MM.1S (cell line): Measurements from ENCODE around the gene KCNQ5.

Experiments
- DNase-seq: peaks from one replicate; pipeline ENCODE4 v3.0.0-alpha.2; 2015
- H2AFZ ChIP-seq: fragments of 300-600 bp; sonication (generic); 2 replicates; pipeline ENCODE4 v1.6.0; 2016; ENCODE audit warnings: antibody characterized with exemption, low read length
- H3F3A ChIP-seq: fragments of 300-600 bp; sonication (generic); 2 replicates; pipeline ENCODE4 v1.6.1; 2016; ENCODE audit warnings: mild to moderate bottlenecking, antibody characterized with exemption, low read length, moderate library complexity, mixed read lengths; ENCODE audit not compliant: insufficient read depth
- H3K27ac ChIP-seq: fragments of 300-600 bp; sonication (generic); 2 replicates; pipeline ENCODE4 v1.5.1; 2016; ENCODE audit warnings: mild to moderate bottlenecking, low read length
- H3K27me3 ChIP-seq: fragments of 300-600 bp; sonication (generic); replicated peaks from 2 replicates; pipeline ENCODE4 v1.6.0; 2016; ENCODE audit warnings: low read length; ENCODE audit not compliant: insufficient read depth
- H3K36me3 ChIP-seq: fragments of 300-600 bp; sonication (generic); replicated peaks from 2 replicates; pipeline ENCODE4 v1.6.1; 2016; ENCODE audit warnings: mild to moderate bottlenecking, low read length, mixed read lengths; ENCODE audit not compliant: insufficient read depth
- H3K4me1 ChIP-seq: fragments of 300-600 bp; sonication (generic); 2 replicates; pipeline ENCODE4 v1.6.1; 2016; ENCODE audit warnings: low read length, mixed read lengths
- H3K4me2 ChIP-seq: fragments of 300-600 bp; sonication (generic); 2 replicates; pipeline ENCODE4 v1.6.0; 2016; ENCODE audit warnings: low read depth, low read length
- H3K4me3 ChIP-seq: fragments of 300-600 bp; sonication (generic); 2 replicates; pipeline ENCODE4 v1.5.1; 2016; ENCODE audit warnings: low read length, mixed read lengths
- H3K79me2 ChIP-seq: fragments of 300-600 bp; sonication (generic); 2 replicates; pipeline ENCODE4 v1.6.1; 2016; ENCODE audit warnings: mixed run types, low read length, mixed read lengths
- H3K9ac ChIP-seq: fragments of 300-600 bp; sonication (generic); 2 replicates; pipeline ENCODE4 v1.6.1; 2016; ENCODE audit warnings: low read length, mixed read lengths
- H3K9me2 ChIP-seq: fragments of 300-600 bp; sonication (generic); replicated peaks from 2 replicates; pipeline ENCODE4 v1.6.1; 2016; ENCODE audit warnings: mild to moderate bottlenecking, low read length, mixed read lengths; ENCODE audit not compliant: insufficient read depth
- H3K9me3 ChIP-seq: fragments of 300-600 bp; sonication (generic); replicated peaks from 2 replicates; pipeline ENCODE4 v1.6.1; 2016; ENCODE audit warnings: mild to moderate bottlenecking, low read length, mixed read lengths; ENCODE audit not compliant: insufficient read depth
- H4K20me1 ChIP-seq: fragments of 300-600 bp; sonication (generic); 2 replicates; pipeline ENCODE4 v1.6.1; 2016; ENCODE audit warnings: mild to moderate bottlenecking, low read length, moderate library complexity, mixed read lengths; ENCODE audit not compliant: insufficient read depth
- EZH2 ChIP-seq: fragments of 300-600 bp; sonication (generic); optimal IDR thresholded peaks from 2 replicates; pipeline ENCODE3; 2017; ENCODE audit warnings: low read depth, mild to moderate bottlenecking, antibody characterized with exemption, low read length, mixed read lengths
- EZH2phosphoT487 ChIP-seq: fragments of 300-600 bp; sonication (generic); IDR thresholded peaks from 2 replicates; pipeline ENCODE4 v1.6.1; 2018; ENCODE audit warnings: antibody characterized with exemption, low read length
- TF ChIP-seq, protein P1 (sequence below): fragments of 300-600 bp; sonication (generic); IDR thresholded peaks from 2 replicates; pipeline ENCODE4 v1.5.1; 2016; ENCODE audit warnings: antibody characterized with exemption, low read length, mixed read lengths

The KCNQ5 gene

DNA sequence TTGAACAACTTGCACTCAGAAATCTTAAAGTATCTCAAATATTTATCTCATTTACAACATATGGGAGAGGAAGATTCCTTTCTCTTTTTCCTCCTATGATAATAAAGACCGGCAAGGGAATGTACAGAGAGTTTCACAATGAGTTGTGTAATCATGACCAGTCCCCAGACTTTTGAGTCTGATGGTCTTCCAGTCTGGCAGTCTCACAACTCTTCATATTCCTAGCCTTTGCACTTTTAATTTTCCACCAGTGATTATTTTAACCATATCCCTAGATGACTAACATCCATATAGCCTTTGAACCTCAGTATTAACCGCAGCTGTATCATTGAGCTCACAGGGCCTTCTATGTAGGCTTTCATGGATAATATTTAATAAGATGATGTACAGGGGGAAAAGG lies 324.9 kb downstream of the KCNQ5 start:
- no peaks in the 10 kb centered on the region for H3K9me3 ChIP-seq
- no peaks in the 10 kb centered on the region for H3K27me3 ChIP-seq
- H2AFZ ChIP-seq: no peak overlapping the region
- H3K36me3 ChIP-seq: no peaks in the 10 kb centered on the region
- no peak overlapping the region for H3K4me2 ChIP-seq
- TF ChIP-seq EZH2phosphoT487 (no peak), EZH2 (no peak)
- TF ChIP-seq, protein P1, sequence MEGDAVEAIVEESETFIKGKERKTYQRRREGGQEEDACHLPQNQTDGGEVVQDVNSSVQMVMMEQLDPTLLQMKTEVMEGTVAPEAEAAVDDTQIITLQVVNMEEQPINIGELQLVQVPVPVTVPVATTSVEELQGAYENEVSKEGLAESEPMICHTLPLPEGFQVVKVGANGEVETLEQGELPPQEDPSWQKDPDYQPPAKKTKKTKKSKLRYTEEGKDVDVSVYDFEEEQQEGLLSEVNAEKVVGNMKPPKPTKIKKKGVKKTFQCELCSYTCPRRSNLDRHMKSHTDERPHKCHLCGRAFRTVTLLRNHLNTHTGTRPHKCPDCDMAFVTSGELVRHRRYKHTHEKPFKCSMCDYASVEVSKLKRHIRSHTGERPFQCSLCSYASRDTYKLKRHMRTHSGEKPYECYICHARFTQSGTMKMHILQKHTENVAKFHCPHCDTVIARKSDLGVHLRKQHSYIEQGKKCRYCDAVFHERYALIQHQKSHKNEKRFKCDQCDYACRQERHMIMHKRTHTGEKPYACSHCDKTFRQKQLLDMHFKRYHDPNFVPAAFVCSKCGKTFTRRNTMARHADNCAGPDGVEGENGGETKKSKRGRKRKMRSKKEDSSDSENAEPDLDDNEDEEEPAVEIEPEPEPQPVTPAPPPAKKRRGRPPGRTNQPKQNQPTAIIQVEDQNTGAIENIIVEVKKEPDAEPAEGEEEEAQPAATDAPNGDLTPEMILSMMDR: no peak
- H3K79me2 ChIP-seq: no peaks in the 10 kb centered on the region
- H3K9ac ChIP-seq: no peak overlapping the region
- H4K20me1 ChIP-seq: no peaks in the 10 kb centered on the region
- H3K9me2 ChIP-seq: no peaks in the 10 kb centered on the region
- H3K4me3 ChIP-seq: no peak overlapping the region
- no peak overlapping the region for H3K27ac ChIP-seq
- DNase-seq: no peak
- no peaks in the 10 kb centered on the region for H3K4me1 ChIP-seq
- H3F3A ChIP-seq: no peaks in the 10 kb centered on the region

DNA sequence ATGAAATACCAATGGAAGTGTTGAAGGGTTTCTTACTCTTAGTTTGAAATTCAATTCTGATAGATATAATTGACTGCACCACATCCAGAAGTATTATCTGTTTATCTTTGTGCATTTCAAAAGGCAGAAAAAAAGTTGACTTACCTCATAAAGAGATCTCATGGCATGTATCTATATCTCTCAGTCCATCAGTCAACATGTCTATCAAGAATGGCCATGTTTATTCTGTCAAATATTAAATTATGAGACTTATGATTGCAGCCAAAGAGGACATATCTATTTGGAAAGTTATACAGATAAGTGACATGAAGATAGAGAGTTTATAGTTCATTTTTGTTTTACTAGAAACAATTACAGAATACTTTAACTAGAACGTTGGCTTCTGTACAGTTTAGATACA lies 325.7 kb downstream of the KCNQ5 start:
- no peaks in the 10 kb centered on the region for H3K36me3 ChIP-seq
- no peak overlapping the region for H3K9ac ChIP-seq
- TF ChIP-seq, protein P1: no peak
- TF ChIP-seq EZH2: no peak
- no peak overlapping the region for H3K4me3 ChIP-seq
- H2AFZ ChIP-seq: no peak overlapping the region
- no peak overlapping the region for H3K27ac ChIP-seq
- H4K20me1 ChIP-seq: no peaks in the 10 kb centered on the region
- no peaks in the 10 kb centered on the region for H3K27me3 ChIP-seq
- H3K4me2 ChIP-seq: no peak overlapping the region
- H3K4me1 ChIP-seq: no peaks in the 10 kb centered on the region
- H3K9me2 ChIP-seq: no peaks in the 10 kb centered on the region
- no peaks in the 10 kb centered on the region for H3K79me2 ChIP-seq
- H3F3A ChIP-seq: no peaks in the 10 kb centered on the region
- no peak for DNase-seq
- H3K9me3 ChIP-seq: no peaks in the 10 kb centered on the region

DNA sequence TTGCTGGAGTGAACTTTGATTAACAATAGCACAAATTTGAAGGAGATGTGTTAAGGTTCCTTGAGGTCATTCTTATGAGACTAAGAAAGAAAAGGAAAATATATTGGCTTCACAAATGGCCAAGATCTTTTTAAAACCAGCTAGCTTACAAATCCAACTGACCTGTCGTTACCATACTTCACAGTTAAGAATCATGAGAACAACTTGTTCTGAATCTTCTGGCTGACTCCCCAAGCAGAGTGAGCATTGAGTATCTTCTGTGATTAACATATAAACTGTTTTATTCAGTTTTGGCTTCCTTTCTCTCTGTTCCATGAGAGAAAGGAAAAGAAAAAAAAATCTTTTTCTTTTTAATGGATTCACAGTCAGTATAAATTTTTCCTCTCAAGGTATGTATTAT lies 326.3 kb downstream of the KCNQ5 start:
- Histone ChIP-seq H2AFZ (no peak overlapping the region), H3K79me2 (no peaks in the 10 kb centered on the region), H3K36me3 (no peaks in the 10 kb centered on the region), H3F3A (no peaks in the 10 kb centered on the region), H3K4me3 (no peak overlapping the region), H4K20me1 (no peaks in the 10 kb centered on the region), H3K4me2 (no peak overlapping the region), H3K27ac (no peak overlapping the region), H3K27me3 (no peaks in the 10 kb centered on the region), H3K4me1 (no peaks in the 10 kb centered on the region), H3K9ac (no peak overlapping the region), H3K9me3 (no peaks in the 10 kb centered on the region), H3K9me2 (no peaks in the 10 kb centered on the region)
- TF ChIP-seq, protein P1: no peak
- no peak for TF ChIP-seq EZH2phosphoT487
- TF ChIP-seq EZH2: no peak
- no peak for DNase-seq
